Measurements from ENCODE around the gene MEIOB. TPM values are rescaled to one million over a fixed set of nuclear protein-coding genes. Genes with fewer than 3 reads are reported as not detected.
"Not testable (repeated sequence)": the region's sequence is repeated elsewhere in the genome, so short reads cannot be mapped to it uniquely, and the experiment has no call there.

MEIOB gene
- total RNA-seq, 6 experiments from 2014 or later = 0.39 to 0.40 TPM; not detected in 4

DNA sequence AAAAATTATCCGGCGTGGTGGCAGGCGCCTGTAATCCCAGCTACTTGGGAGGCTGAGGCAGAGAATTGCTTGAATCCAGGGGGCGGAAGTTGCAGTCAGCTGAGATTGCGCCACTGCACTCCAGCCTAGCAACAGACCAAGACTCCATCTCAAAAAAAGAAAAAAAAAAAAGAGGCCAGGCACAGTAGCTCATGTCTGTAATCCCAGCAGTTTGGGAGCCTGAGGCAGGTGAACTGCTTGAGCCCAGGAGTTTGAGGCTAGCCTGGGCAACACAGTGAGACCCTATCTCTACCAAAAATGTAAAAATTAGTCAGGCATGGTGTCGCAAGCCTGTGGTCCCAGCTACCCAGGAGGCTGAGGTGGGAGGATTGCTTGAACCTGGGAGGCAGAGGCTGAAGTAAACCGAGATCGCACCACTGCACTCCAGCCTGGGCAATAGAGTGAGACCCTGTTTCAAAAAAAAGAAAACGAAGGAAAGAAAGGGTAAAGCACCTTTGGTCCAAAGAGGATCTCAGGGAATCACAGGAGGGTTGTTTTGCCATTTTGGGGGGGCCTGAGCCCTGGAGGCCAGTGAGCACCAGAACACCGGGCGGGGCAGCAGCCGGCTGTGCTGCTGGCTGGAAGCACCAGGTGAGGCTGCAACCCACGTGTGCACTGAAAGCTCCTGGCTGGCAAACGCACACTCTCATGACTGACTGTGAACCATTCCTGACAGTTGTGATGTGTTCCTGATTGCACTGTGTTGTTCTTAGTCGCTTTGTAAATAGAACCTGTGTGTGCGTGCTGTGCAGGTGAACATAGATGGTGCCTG lies 27.9 kb upstream of the MEIOB start:
- intact Hi-C loops (cut with DNase I) = no loop called here

DNA sequence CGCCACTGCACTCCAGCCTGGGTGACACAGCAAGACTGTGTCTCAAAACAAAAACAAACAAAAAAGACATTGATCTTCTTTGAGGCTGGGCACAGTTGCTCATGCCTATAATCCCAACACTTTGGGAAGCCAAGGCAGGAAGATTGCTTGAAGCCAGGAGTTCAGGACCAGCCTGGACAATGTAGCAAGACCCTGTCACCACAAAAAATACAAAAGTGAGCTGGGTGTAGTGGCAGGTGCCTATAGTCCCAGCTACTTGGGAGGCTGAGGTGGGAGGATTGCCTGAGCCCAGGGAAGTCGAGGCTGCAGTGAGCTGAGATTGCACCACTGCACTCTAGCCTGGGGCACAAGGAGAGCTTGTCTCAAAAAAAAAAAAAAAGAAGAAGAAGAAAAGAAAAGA lies 25.7 kb upstream of the MEIOB start:
- ATAC-seq; H3K27ac ChIP-seq; H3K36me3 ChIP-seq; H3K4me3 ChIP-seq; H3K27me3 ChIP-seq; intact Hi-C loops (cut with DNase I); DNase-seq; H3K4me1 ChIP-seq; H3K9me3 ChIP-seq: not testable (repeated sequence)
- no CpG with 5 or more reads among the region's 2 CpGs for WGBS (ENCODE audit: insufficient coverage, low coverage, low lambda C conversion rate, missing lambda C conversion rate)

More for the DNA sequence above, 27.9 kb upstream of the MEIOB start:
- TF ChIP-seq POLR2A (IDR thresholded peaks at IDR 0.05) = no peak
- TF ChIP-seq, protein P1, sequence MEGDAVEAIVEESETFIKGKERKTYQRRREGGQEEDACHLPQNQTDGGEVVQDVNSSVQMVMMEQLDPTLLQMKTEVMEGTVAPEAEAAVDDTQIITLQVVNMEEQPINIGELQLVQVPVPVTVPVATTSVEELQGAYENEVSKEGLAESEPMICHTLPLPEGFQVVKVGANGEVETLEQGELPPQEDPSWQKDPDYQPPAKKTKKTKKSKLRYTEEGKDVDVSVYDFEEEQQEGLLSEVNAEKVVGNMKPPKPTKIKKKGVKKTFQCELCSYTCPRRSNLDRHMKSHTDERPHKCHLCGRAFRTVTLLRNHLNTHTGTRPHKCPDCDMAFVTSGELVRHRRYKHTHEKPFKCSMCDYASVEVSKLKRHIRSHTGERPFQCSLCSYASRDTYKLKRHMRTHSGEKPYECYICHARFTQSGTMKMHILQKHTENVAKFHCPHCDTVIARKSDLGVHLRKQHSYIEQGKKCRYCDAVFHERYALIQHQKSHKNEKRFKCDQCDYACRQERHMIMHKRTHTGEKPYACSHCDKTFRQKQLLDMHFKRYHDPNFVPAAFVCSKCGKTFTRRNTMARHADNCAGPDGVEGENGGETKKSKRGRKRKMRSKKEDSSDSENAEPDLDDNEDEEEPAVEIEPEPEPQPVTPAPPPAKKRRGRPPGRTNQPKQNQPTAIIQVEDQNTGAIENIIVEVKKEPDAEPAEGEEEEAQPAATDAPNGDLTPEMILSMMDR (IDR thresholded peaks at IDR 0.05) = no peak
- no peaks in the 10 kb centered on the region for H3K36me3 ChIP-seq
- H3K4me3 ChIP-seq = no peak overlapping the region
- no peaks in the 10 kb centered on the region for H3K27me3 ChIP-seq
- H3K4me1 ChIP-seq = no peaks in the 10 kb centered on the region
- no peak overlapping the region for H3K27ac ChIP-seq
- DNase-seq = no peak
- no peaks in the 10 kb centered on the region for H3K9me3 ChIP-seq
- WGBS (ENCODE audit: insufficient coverage, low coverage, low lambda C conversion rate, missing lambda C conversion rate) = 59% methylated on average over 8 of the region's 16 CpGs
- ATAC-seq = peak; percentile 61 to 84 (median 77)

- no peak for DNase-seq
- no peak for ATAC-seq
These were observed 24.1 kb upstream of the MEIOB start for GRCh38 chr16:1895949-1896675.

DNA sequence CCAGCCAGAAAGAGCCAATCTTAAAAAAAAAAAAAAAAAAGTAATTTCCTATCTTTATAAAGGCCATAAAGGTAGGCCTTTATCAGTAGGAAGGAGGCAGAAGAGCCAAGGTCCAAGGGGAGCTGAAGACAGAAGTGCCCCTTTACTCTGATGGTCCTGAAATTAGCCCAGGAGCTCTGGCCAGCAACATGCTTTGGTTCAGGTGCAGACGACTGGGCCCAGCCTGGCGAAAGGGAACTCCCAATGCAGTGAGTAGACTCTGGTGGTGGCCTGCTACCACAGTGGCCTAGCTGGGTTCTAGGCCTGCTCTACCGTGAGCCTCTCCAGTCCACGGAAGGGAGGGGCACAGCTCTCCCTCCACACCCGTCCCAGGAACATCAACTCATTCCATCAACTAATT lies 23.1 kb upstream of the MEIOB start:
- DNase-seq (no peak), ATAC-seq (no peak)
- no peak overlapping the region for H3K27ac ChIP-seq
- no peak overlapping the region for H3K4me3 ChIP-seq
- H3K9me3 ChIP-seq = no peaks in the 10 kb centered on the region
- TF ChIP-seq POLR2A (IDR thresholded peaks at IDR 0.05) = no peak
- TF ChIP-seq, protein P1 (IDR thresholded peaks at IDR 0.05) = no peak
- no peaks in the 10 kb centered on the region for H3K4me1 ChIP-seq
- H3K27me3 ChIP-seq = no peaks in the 10 kb centered on the region
- WGBS (ENCODE audit: insufficient coverage, low coverage, low lambda C conversion rate, missing lambda C conversion rate) = no CpG with 5 or more reads among the region's 5 CpGs
- no peaks in the 10 kb centered on the region for H3K36me3 ChIP-seq
- intact Hi-C loops (cut with DNase I) = no loop called here

More at GRCh38 chr16:1895949-1896675, 24.1 kb upstream of the MEIOB start:
- no peaks in the 10 kb centered on the region for H3K9me3 ChIP-seq
- H3K36me3 ChIP-seq = no peaks in the 10 kb centered on the region
- WGBS (ENCODE audit: insufficient coverage, low coverage, low lambda C conversion rate, missing lambda C conversion rate) = 60% methylated on average over 1 of the region's 27 CpGs
- intact Hi-C loops (cut with DNase I) = no loop called here
- H3K27me3 ChIP-seq = no peaks in the 10 kb centered on the region
- H3K4me3 ChIP-seq = no peak overlapping the region
- TF ChIP-seq, protein P1 (IDR thresholded peaks at IDR 0.05) = no peak
- TF ChIP-seq POLR2A (IDR thresholded peaks at IDR 0.05) = no peak
- H3K4me1 ChIP-seq = no peaks in the 10 kb centered on the region
- no peak overlapping the region for H3K27ac ChIP-seq

DNA sequence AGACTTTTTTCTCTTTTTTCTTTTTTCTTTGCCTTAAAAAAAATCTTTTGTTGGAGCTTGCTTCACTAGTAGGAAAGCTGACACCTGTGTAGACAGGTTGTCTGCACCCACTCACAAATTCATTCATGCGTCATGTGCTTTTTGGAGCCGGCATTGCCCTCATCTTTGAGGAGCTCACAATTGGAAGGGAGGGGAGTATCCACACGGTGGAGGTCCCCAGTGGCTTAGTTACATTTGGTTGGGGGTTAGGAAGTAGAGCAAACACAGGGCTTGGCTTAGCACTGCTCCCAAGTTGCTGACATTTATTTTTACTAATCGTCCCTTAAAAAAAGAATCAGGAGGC lies 18.7 kb upstream of the MEIOB start:
- no peaks in the 10 kb centered on the region for H3K36me3 ChIP-seq
- TF ChIP-seq POLR2A (IDR thresholded peaks at IDR 0.05) = no peak
- TF ChIP-seq, protein P1 (IDR thresholded peaks at IDR 0.05) = no peak
- no peak overlapping the region for H3K27ac ChIP-seq
- intact Hi-C loops (cut with DNase I) = no loop called here
- H3K4me3 ChIP-seq = no peak overlapping the region
- DNase-seq = no peak
- WGBS (ENCODE audit: insufficient coverage, low coverage, low lambda C conversion rate, missing lambda C conversion rate) = 36% methylated on average over 4 of the region's 4 CpGs
- no peak for ATAC-seq
- no peaks in the 10 kb centered on the region for H3K27me3 ChIP-seq
- no peaks in the 10 kb centered on the region for H3K9me3 ChIP-seq
- no peaks in the 10 kb centered on the region for H3K4me1 ChIP-seq

Measured in right lobe of liver (tissue), 6 donors.